GM06990 (cell line): ENCODE measurements around the gene USHBP1.

ENCODE experiments used
- DNase-seq: peaks from one replicate; pipeline ENCODE4 v3.0.0-alpha.2; 2011; ENCODE audit not compliant: insufficient read length; ENCODE audit errors: extremely low read depth
- H3K27me3 ChIP-seq: replicated peaks from 2 replicates; pipeline ENCODE4 v1.6.0; 2011; ENCODE audit warnings: low read length; ENCODE audit not compliant: control insufficient read depth, insufficient read depth
- H3K36me3 ChIP-seq: 2 replicates; pipeline ENCODE4 v1.5.1; 2011; ENCODE audit warnings: low read length; ENCODE audit not compliant: control insufficient read depth, insufficient read depth
- H3K4me3 ChIP-seq: replicated peaks from 2 replicates; pipeline ENCODE4 v1.5.1; 2011; ENCODE audit warnings: low read depth, mild to moderate bottlenecking, control low read depth, low read length
- TF ChIP-seq, protein P1 (sequence below): IDR thresholded peaks from 2 replicates; pipeline ENCODE4 v1.5.1; 2011; ENCODE audit warnings: low read length, control low read depth, mild to moderate bottlenecking, inconsistent platforms; ENCODE audit not compliant: insufficient read depth, poor library complexity, severe bottlenecking

USHBP1 gene

DNA sequence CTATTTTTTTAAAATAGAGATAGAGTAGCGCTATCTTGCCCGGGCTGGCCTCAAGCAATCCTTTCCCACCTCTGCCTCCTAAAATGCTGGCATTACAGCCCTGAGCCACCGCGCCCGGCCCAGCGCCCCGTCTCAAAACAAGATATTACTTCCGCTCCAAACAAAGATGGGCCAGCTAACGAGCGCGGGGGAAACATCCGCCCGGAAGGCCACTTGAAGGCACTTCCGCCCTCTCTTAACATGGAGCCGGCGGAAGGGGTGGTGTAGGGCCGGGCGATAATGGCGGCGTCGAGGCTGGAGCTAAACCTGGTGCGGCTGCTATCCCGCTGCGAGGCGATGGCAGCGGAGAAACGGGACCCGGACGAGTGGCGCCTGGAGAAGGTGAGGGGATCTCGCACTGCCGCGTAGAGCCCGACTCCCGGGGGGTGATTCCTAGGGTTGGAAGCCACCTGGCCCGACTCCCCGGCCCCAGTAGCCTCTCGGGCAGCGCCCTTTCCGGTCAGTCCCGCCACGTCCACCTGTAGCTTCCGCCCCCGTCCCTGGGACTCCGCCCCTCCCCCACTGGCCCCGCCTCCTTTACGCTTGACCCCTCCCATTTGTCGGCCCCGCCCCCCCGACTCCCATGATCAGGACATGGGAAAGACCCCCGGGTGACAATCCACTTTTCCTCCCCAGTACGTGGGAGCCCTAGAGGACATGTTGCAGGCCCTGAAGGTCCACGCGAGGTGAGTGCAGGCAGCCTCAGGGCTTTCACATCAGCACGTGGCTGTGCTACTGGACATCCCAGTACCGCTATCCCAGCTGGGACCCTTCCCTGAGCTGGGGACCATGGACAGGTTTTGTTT, 49.2 kb downstream of the USHBP1 start, which contains the start of gene USE1:
Gene USE1 (plus strand): TSS at position 231 of the 845 bp plus-strand sequence. CDS start 49 bp downstream, at position 280.
- peak within 1 kb of the TSS; percentile 80 for H3K4me3 ChIP-seq
- DNase-seq = peak; percentile 88
- H3K36me3 ChIP-seq = peaks cover 25% of the 10 kb centered on the region
- TF ChIP-seq, protein P1, sequence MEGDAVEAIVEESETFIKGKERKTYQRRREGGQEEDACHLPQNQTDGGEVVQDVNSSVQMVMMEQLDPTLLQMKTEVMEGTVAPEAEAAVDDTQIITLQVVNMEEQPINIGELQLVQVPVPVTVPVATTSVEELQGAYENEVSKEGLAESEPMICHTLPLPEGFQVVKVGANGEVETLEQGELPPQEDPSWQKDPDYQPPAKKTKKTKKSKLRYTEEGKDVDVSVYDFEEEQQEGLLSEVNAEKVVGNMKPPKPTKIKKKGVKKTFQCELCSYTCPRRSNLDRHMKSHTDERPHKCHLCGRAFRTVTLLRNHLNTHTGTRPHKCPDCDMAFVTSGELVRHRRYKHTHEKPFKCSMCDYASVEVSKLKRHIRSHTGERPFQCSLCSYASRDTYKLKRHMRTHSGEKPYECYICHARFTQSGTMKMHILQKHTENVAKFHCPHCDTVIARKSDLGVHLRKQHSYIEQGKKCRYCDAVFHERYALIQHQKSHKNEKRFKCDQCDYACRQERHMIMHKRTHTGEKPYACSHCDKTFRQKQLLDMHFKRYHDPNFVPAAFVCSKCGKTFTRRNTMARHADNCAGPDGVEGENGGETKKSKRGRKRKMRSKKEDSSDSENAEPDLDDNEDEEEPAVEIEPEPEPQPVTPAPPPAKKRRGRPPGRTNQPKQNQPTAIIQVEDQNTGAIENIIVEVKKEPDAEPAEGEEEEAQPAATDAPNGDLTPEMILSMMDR = no peak
- H3K27me3 ChIP-seq = no peaks in the 10 kb centered on the region

DNA sequence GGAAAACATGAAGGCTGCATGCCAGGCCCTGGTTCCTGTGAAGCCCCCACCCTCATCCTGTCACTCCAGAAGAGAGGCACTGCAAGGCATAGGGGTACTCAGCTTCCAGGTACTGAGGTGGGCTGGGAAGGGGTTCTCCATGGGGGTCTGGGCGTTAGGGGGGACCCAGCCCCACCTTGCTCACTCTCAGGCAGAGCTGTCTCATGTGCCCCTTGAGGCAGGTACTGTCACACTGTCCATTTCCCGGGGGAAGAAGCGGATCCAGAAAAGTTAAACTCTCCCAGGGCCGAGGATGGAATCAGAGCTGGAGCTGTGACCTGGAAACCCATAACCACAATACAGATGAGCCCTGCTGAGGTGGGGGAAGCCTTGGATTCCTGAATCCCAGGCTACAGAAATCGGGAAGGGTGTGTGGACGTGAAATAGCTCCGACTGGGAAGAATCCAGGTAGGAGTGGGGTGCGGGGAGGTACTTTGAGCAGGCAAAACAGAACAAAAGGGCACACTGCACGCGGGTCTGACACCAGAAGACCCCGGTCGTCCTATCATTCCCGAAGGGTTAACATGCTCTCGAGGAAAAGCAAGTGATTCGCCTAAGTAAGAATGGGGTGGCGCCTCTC, 49.9 kb downstream of the USHBP1 start:
- peak overlapping the region; percentile 80 for H3K4me3 ChIP-seq

DNA sequence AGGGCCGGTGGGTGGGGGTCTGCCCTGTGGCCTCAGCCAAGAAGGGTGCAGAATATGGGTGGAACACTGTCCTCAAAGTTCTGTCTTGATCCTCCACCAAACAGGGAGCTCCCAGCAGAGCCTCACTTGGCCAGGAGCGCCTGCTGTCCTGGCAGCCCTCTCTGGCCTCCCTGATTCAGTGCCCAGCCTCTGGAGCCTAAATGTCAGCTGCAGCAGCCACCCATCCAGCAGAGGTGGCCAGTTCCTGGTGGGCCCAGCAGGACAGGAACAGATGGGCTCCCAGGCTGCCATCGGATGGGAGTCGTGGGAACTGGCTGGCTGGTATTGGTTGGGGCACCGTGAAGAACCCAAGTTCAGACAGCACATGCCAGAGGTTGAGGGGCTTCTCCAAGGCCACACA, 51.2 kb downstream of the USHBP1 start:
- TF ChIP-seq, protein P1 = no peak
- Histone ChIP-seq H3K27me3 (no peaks in the 10 kb centered on the region), H3K4me3 (no peak overlapping the region), H3K36me3 (peaks cover 30% of the 10 kb centered on the region)
- DNase-seq = no peak

More for the DNA sequence above, 49.9 kb downstream of the USHBP1 start:
- H3K27me3 ChIP-seq = no peaks in the 10 kb centered on the region
- DNase-seq = no peak
- peaks cover 29% of the 10 kb centered on the region for H3K36me3 ChIP-seq
- TF ChIP-seq, protein P1 = no peak

DNA sequence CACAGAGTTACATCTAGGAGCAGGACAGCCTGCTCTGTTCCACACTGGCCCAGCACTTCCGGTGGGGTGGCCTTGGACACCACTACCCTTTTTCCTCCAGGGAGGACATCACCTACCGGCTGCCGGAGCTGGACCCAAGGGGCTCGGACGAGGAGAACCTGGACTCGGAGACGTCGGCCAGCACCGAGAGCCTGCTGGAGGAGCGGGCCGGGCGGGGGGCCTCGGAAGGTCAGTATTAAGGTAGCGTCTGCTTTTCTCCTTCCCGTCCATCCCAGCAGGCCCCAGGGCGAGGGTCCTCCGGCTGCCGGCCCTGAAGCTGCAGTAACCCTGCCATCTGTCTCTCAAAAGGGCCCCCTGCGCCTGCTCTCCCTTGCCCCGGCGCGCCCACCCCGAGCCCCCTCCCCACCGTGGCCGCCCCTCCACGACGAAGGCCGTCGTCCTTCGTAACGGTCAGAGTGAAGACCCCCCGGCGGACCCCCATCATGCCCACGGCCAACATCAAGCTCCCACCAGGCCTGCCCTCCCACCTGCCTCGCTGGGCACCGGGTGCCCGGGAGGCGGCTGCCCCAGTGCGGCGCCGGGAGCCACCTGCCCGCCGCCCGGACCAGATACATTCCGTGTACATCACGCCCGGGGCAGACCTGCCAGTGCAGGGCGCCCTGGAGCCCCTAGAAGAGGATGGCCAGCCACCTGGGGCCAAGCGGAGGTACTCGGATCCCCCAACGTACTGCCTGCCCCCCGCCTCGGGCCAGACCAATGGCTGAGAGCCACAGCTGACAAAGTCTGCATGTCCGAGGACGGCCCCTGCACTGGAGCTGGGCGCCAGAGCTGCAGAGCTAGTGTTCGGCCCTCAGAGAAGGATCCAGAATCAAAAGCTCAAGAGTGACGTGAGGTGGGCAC, 52.7 kb downstream of the USHBP1 start:
- TF ChIP-seq, protein P1 = no peak
- no peak for DNase-seq
- Histone ChIP-seq H3K36me3 (peaks cover 30% of the 10 kb centered on the region), H3K4me3 (no peak overlapping the region), H3K27me3 (no peaks in the 10 kb centered on the region)

DNA sequence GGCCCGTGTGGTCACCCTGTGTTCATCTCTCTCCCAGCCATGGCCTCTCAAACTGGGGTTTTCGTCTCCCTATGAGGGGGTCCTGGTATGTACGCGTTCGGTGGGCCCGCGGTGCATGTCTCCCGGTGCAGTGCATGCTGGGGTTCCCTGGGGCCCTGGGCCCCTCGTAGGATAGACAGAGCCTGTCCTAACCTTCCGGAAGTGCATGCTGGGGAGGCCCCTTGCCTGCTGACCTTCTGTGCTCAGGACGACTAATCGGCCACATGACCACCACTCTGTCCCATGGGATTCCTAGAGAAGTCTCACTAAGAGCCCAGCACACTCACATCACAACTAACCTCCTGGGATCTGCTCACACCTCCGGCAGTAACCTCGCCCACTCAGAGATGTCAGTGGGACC, 54.2 kb downstream of the USHBP1 start:
- Histone ChIP-seq H3K4me3 (no peak overlapping the region), H3K27me3 (no peaks in the 10 kb centered on the region), H3K36me3 (peaks cover 42% of the 10 kb centered on the region)
- no peak for DNase-seq
- TF ChIP-seq, protein P1 = no peak
